Measurements from ENCODE around the gene TCL1A.

TCL1A gene

GRCh38 chr14:95703805-95704204 lies 10.1 kb downstream of the TCL1A start:
- DNase-seq, result no peak

GRCh38 chr14:95703341-95703740 lies 10.6 kb downstream of the TCL1A start:
- no peak for DNase-seq

- DNase-seq, result no peak
These were observed 12.1 kb downstream of the TCL1A start for GRCh38 chr14:95701846-95702221.

- no peak for DNase-seq
These were observed 13.5 kb downstream of the TCL1A start for GRCh38 chr14:95700221-95700976.

- DNase-seq, result no peak
These were observed 14.5 kb downstream of the TCL1A start for GRCh38 chr14:95699412-95699811.

- DNase-seq, result no peak
These were observed 15.6 kb downstream of the TCL1A start for GRCh38 chr14:95698287-95698686.

GRCh38 chr14:95697764-95698163 lies 16.2 kb downstream of the TCL1A start:
- DNase-seq, result no peak

- DNase-seq, result no peak
These were observed 17.2 kb downstream of the TCL1A start for GRCh38 chr14:95696741-95697140.

GRCh38 chr14:95695913-95696312 lies 18.0 kb downstream of the TCL1A start:
- no peak for DNase-seq

- DNase-seq, result no peak
These were observed 18.9 kb downstream of the TCL1A start for GRCh38 chr14:95695051-95695450.

- DNase-seq, result no peak
These were observed 21.8 kb downstream of the TCL1A start for GRCh38 chr14:95692109-95692508.

- no peak for DNase-seq
These were observed 22.3 kb downstream of the TCL1A start for GRCh38 chr14:95691591-95691990.

- no peak for DNase-seq
These were observed 23.1 kb downstream of the TCL1A start for GRCh38 chr14:95690815-95691214.

- DNase-seq, result no peak
These were observed 24.5 kb downstream of the TCL1A start for GRCh38 chr14:95689441-95689840.

- no peak for DNase-seq
These were observed 27.0 kb downstream of the TCL1A start for GRCh38 chr14:95686935-95687334.

- no peak for DNase-seq
These were observed 27.7 kb downstream of the TCL1A start, which contains the start of gene TCL1B for GRCh38 chr14:95685978-95686922. Gene TCL1B, plus strand, starts transcription at chr14:95686426. Its CDS starts 42 bp downstream, at chr14:95686468.

- peak; percentile 10 for DNase-seq
These were observed 30.1 kb downstream of the TCL1A start for GRCh38 chr14:95683793-95684192.

GRCh38 chr14:95681153-95681552 lies 32.8 kb downstream of the TCL1A start:
- no peak for DNase-seq

- DNase-seq, result no peak
These were observed 33.8 kb downstream of the TCL1A start for GRCh38 chr14:95679998-95680735.

- DNase-seq, result no peak
These were observed 34.6 kb downstream of the TCL1A start for GRCh38 chr14:95679148-95679815.

- no peak for DNase-seq
These were observed 36.6 kb downstream of the TCL1A start for GRCh38 chr14:95677179-95677835.

GRCh38 chr14:95675486-95675885 lies 38.4 kb downstream of the TCL1A start:
- no peak for DNase-seq
